Hindlimb muscle (tissue), 1 donor: Measurements from ENCODE around the gene PHF19. TPM values are rescaled to one million over a fixed set of nuclear protein-coding genes. Genes with fewer than 3 reads are reported as not detected.

Experiments
- DNase-seq: peaks from one replicate; pipeline ENCODE4 v3.0.0-alpha.2; 2013
- polyA plus RNA-seq: library from polyadenylated mRNA; unstranded; fragments of 120-200 nt; gene quantifications from one replicate; pipeline ENCODE4 v1.2.1, GENCODE V29; 2013; ENCODE audit not compliant: insufficient read length

The PHF19 gene
- polyA plus RNA-seq, 1 donor = 36.0 TPM

- no peak for DNase-seq
These were observed 15.1 kb upstream of the PHF19 start for GRCh38 chr9:120891884-120892747.

DNA sequence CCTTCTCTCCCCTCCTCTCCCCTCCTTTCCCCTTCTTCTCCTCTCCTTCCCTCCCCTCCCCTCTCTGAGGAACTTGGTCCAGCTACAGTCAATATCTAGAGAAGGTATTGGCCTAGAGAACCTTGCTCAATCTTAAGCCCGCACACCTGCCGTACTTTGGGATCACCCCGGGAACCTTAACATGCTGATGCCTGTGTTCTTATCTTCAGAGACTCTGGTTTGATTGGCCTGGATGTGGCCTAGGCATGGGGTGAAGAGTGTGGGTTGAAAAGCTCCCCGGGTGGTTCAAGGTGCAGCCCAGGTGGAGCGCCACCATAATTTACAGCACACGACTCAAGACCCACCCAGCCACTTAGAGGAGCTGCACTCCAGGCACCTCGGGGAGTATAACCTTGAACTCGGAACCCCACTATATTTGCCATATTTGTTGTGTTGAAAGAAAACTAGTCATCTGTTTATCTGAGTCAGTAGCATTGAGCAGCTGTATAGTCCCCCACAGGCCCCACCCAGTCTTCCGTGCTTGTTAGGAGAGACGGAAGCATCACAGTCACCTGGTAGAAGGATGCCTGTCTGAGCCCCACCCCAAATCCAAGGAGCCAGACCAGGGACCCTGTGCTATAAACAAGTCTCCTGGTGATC, 14.4 kb upstream of the PHF19 start:
- no peak for DNase-seq

GRCh38 chr9:120890320-120891244, 13.6 kb upstream of the PHF19 start:
- DNase-seq = peak; percentile 78

DNA sequence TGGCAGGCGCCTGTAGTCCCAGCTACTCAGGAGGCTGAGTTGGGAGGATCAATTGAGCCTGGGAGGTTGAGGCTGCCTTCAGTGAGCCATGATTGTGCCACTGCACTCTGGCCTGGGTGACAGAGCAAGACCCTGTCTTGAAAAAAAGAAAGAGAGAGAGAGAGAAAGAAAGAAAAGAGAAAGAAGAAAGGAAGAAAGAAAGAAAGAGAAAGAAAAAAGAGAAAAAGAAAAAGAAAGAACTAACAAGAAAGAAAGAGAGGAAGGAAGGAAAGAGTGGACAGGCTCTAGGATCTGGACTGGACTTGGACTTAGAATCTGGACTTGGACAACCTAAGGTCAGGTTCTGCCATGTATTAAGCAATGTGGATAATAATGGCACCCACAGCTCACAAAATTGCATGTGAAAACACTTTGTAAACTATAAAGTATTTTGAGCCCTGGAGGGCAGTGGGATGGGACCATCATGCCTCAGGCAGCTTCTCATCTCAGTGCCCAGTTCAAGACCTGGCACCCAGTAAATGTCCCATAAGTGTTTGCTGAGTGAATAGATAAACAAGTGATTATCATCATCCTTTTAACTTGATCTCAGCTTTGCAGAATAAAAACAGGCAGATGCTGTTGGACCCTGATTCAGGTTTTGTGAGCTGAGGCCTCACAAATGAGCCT, 12.8 kb upstream of the PHF19 start:
- DNase-seq = no peak

DNA sequence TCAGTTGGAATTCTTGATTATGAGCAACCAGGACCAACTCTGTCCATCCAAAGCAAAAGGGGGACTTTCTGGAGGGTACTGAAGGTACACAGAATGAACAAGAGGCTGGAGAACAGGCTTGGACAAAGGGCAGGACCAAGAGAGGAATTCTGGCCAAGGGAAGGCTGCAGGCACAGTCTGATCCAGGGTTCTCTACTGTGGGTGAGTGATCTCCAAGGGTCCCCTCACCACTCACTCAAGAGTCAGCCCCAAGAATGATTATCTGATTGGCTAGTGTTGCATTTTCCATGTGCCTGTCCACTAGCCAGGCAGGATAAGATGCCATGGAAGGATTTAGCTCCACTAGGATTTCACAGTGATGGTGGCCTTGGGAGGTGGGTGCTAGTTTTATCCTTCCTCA, 11.6 kb upstream of the PHF19 start:
- DNase-seq = no peak

GRCh38 chr9:120886490-120886967, 9.5 kb upstream of the PHF19 start:
- no peak for DNase-seq

GRCh38 chr9:120885958-120886357, 9.0 kb upstream of the PHF19 start:
- DNase-seq = peak; percentile 61

GRCh38 chr9:120885457-120885856, 8.5 kb upstream of the PHF19 start:
- DNase-seq = no peak

DNA sequence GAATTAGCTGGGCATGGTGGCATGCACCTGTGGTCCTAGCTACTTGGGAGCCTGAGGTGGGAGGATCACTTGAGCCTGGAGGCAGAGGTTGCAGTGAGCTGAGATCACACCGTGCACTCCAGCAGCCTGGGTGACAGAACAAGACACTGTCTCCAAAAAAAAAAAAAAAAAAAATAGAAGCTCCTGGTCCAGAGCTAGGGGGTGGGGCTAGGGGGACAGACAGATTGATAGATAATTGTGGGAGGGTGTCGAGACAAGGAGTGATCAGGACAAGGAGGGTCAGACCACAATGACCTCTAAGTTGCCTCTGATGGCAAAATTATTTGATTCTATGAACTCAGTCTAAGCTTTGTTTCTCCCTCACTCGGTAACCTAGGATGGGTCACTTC, 6.6 kb upstream of the PHF19 start:
- DNase-seq = no peak

DNA sequence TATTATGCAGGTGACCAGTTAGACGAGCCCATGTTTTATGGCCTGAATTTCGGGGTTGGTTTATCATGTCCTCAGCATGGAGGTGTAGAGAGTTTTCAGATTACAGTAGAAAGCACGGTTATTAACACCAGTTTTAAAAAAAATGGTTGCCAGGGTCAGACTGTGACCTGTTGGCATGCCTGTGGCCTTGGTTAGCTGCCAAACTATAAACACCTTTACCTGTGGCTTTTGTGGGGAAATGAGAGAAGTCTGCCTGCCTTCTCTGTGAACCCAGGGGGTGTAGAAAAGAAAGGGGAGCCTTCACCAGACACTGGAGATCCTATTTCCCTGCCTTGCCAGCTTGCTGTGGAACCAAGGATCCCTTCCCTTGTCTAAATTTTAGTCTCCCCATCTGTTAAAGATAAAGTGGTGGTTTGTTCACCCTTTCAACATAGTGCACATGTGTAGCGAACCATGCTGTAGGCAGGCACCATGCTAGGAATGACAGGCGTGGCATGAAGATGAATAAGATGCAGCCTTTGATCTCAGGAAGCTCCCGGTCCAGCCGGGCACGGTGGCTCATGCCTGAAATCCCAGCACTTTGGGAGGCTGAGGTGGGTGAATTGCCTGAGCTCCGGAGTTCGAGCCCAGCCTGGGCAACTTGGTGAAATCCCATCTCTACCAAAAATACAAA, 6.1 kb upstream of the PHF19 start:
- no peak for DNase-seq

- DNase-seq = no peak
These were observed 2.5 kb upstream of the PHF19 start for GRCh38 chr9:120879446-120879845.

DNA sequence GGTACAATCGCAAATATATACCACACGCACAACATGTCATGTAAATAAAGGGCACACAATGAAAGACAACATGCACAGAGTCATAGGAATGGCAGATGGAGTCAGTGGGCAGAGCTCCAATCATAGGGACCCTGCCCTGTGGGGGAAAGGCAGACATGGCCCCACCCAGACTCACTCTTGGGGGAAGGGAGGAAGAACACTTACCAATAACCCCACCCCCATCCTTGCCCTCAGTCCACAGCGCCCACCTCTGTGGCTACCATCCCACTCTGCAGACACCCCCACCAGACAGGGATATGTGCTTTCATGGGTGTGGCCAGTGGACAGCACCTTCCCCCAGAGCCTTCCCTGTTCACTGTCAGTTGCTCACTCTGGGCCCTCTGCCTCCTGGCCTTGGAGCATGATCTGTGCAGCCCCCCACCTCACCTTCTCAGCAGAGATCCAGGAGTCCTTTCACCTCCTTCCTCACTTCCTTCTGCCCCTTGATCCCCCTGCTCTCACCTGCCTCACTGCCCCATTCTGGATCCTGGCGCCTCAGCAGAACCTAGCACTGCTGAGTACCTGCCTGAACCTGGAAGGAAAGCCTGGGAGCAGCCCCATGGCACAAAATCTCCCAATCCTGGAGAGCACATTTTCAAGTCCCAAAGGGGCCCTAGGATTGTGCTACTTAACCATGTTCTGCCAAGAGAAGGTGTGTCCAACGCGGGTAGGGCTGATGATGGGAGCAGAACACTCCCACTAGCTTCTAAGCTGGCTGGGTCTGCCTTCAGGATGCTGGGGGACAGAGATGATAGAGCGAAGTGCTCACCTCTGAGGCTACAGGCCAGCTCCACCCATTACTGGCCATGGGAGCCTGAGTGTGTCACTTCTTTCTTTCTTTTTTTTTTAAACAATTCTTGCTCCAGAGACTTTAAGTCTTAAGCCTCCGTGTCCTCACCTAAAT, 1.5 kb upstream of the PHF19 start:
- DNase-seq = no peak

DNA sequence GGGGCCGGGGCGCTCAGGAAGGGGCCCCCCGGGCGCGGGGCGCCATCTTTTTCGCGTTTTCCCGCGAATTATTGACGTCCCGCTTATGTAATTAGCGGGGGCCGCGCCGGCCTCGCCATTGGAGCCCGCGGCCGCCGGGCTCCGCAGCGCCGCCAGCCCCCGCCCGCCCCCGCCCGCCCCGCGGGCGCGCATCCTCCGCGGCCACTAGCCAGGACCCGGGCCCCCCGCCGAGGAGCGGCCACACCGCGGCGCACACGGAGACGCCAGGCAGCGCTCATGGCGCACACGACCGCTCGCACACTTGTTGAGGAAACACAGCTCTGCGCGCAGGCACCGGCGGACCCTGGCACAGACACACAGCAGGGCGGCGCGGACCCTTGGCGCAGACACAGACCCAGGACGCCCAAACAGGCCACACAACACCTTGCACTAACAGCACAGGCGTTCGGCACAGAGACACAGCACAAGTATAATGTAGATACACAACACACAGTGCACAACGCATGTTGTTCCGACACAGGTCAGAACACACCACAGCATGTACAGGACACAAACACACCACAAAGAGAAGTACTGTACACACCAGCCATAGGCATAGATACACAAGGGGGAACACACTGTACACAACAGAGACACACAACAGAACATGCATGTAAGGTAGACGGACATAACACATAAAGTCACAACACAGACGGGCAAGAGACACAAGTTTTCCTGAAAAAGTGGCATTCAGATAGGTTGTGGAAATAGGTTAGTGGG, 467 bp upstream of the PHF19 start:
- peak; percentile 76 for DNase-seq

GRCh38 chr9:120875954-120876841, 790 bp downstream of the PHF19 start:
- peak; percentile 79 for DNase-seq

- no peak for DNase-seq
These were observed 1.4 kb downstream of the PHF19 start for GRCh38 chr9:120875643-120875953.

DNA sequence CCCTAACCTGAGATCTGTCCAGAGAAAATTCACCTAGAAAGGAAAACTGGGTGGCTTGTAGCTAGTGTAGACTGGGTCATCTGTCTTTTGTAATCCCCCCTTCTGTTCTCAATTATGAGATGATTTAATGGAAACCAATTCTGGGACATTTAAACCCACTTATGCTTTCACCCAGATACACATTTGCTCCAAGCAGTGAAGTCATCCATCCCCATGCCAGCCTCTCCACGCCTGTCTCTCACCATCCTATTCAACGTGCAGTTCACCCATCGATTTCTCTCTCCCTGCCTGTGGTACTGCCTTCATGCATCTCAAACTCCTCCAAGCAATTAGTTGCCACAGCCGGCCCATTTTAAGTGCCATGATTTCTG, 1.8 kb downstream of the PHF19 start:
- no peak for DNase-seq

- DNase-seq = no peak
These were observed 2.5 kb downstream of the PHF19 start for GRCh38 chr9:120874226-120875194.

DNA sequence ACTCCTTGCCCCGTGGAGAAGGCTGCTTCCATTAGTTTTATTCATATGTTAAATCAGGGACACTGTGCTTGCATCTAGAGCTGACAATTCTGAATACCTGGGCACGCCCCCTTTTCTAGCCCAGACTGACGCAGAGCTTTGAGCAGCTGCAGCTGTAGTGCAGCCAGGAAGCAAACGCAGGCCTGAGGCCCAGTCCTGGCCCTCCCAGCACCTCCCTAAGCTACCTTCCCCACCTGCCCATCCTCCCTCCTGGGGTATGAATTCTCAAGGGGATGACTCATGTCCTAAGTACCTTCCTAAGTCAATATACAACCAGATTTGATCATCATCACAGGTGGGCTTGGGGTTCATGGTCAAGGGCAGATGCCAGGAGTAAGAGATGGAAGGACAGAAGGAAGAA, 3.5 kb downstream of the PHF19 start:
- no peak for DNase-seq
